ENCODE data around the gene RPL15. TPM values are rescaled to one million over a fixed set of nuclear protein-coding genes. Genes with fewer than 3 reads are reported as not detected.
A peak's percentile ranks its signal among the peaks of the same experiment; 100 is the strongest.

The RPL15 gene
- total RNA-seq, 2 experiments from 2014 or later, result 2,355 to 2,390 TPM

- H3K27ac ChIP-seq (ENCODE audit: low read depth, low read length, poor library complexity, severe bottlenecking), result peak within 1 kb of the TSS; percentile 54
- DNase-seq (ENCODE audit: low spot score), result peak; percentile 91
- BruUV-seq (replicated peaks), result no TSS peak
- H3K9me2 ChIP-seq (ENCODE audit: insufficient read depth, low read length), result no peaks in the 10 kb centered on the region
- H3K79me2 ChIP-seq (ENCODE audit: insufficient read depth, low read depth, low read length), result peaks cover 9% of the 10 kb centered on the region; the same call in 1 of the 2 replicates
- no peaks in the 10 kb centered on the region for H3K9me3 ChIP-seq (ENCODE audit: low read length)
- no peaks in the 10 kb centered on the region for H3K36me3 ChIP-seq (ENCODE audit: insufficient read depth, low read length)
- no peaks in the 10 kb centered on the region for H4K20me1 ChIP-seq (ENCODE audit: insufficient read depth, low read length)
- peak within 1 kb of the TSS; percentile 92 for H3K4me2 ChIP-seq (ENCODE audit: low read length)
- H3K4me1 ChIP-seq (ENCODE audit: insufficient read depth, low read length, poor library complexity, severe bottlenecking), result peaks cover 28% of the 10 kb centered on the region
- intact Hi-C loops (cut with micrococcal nuclease; ENCODE audit: unreplicated experiment), result loop anchor here (1.0 to 10.0 kb wide), 7 partner anchors 28 to 743 kb away; partner anchors contain the start of genes RPL15, UBE2E1 and UBE2E2
- peak within 1 kb of the TSS; percentile 72 for H3K4me3 ChIP-seq (ENCODE audit: low read depth, low read length, poor library complexity, severe bottlenecking)
- ChIA-PET CTCF (ENCODE audit: unreplicated experiment) (no interaction called here), POLR2A (interaction anchor here (0.6 to 1.7 kb wide), 3 partner anchors 11 to 83 kb away, joined by 3 to 8 read pairs (median 5); no protein-coding TSS in a partner anchor)
- H2AFZ ChIP-seq (ENCODE audit: low read length), result peak within 1 kb of the TSS; percentile 78
- no peak for TF ChIP-seq EZH2phosphoT487 (IDR thresholded peaks at IDR 0.05; ENCODE audit: borderline replicate concordance, low read depth, low read length)
- no peak for TF ChIP-seq CTCF (conservative IDR thresholded peaks at IDR 0.05; ENCODE audit: low read length)
Measured at GRCh38 chr3:23944861-23945662, 28.1 kb downstream of the RPL15 start, which contains the start of gene NR1D2. NR1D2 (plus strand) TSS chr3:23945286; CDS start chr3:23945579, 293 bp downstream.

GRCh38 chr3:23945663-23945912, 28.7 kb downstream of the RPL15 start:
- no TSS peak for BruUV-seq (replicated peaks)
- no peaks in the 10 kb centered on the region for H3K36me3 ChIP-seq (ENCODE audit: insufficient read depth, low read length)
- peak overlapping the region; percentile 54 for H3K27ac ChIP-seq (ENCODE audit: low read depth, low read length, poor library complexity, severe bottlenecking)
- ChIA-PET CTCF (ENCODE audit: unreplicated experiment) (no interaction called here), POLR2A (no interaction called here)
- peaks cover 9% of the 10 kb centered on the region; the same call in 1 of the 2 replicates for H3K79me2 ChIP-seq (ENCODE audit: insufficient read depth, low read depth, low read length)
- H3K9me2 ChIP-seq (ENCODE audit: insufficient read depth, low read length), result no peaks in the 10 kb centered on the region
- intact Hi-C loops (cut with micrococcal nuclease; ENCODE audit: unreplicated experiment), result loop anchor here (1.0 to 10.0 kb wide), 7 partner anchors 28 to 743 kb away; partner anchors contain the start of genes RPL15, UBE2E1 and UBE2E2
- H2AFZ ChIP-seq (ENCODE audit: low read length), result no peak overlapping the region
- no peaks in the 10 kb centered on the region for H3K9me3 ChIP-seq (ENCODE audit: low read length)
- peak overlapping the region; percentile 72 for H3K4me3 ChIP-seq (ENCODE audit: low read depth, low read length, poor library complexity, severe bottlenecking)
- no peak for DNase-seq (ENCODE audit: low spot score)
- H3K4me2 ChIP-seq (ENCODE audit: low read length), result peak overlapping the region; percentile 92
- no peak for TF ChIP-seq CTCF (conservative IDR thresholded peaks at IDR 0.05; ENCODE audit: low read length)
- no peak for TF ChIP-seq EZH2phosphoT487 (IDR thresholded peaks at IDR 0.05; ENCODE audit: borderline replicate concordance, low read depth, low read length)
- no peaks in the 10 kb centered on the region for H4K20me1 ChIP-seq (ENCODE audit: insufficient read depth, low read length)
- peaks cover 33% of the 10 kb centered on the region for H3K4me1 ChIP-seq (ENCODE audit: insufficient read depth, low read length, poor library complexity, severe bottlenecking)

Data from OCI-LY7 (cell line).